ENCODE data around the gene OR52K2. TPM values are rescaled to one million over a fixed set of nuclear protein-coding genes. Genes with fewer than 3 reads are reported as not detected.

The OR52K2 gene
- total RNA-seq, 1 experiment from 2014 or later: not detected

- intact Hi-C loops (cut with micrococcal nuclease; ENCODE audit: unreplicated experiment): no loop called here
- H3K9me3 ChIP-seq (ENCODE audit: insufficient read depth, low read depth): no peaks in the 10 kb centered on the region
- H3K27me3 ChIP-seq (ENCODE audit: insufficient read depth, low read depth): no peaks in the 10 kb centered on the region; the same call in 1 of the 2 replicates
- ChIA-PET POLR2A (ENCODE audit: unreplicated experiment) (no interaction called here), CTCF (no interaction called here)
- H3F3A ChIP-seq (ENCODE audit: insufficient read depth, low read depth): no peaks in the 10 kb centered on the region
- H3K9me2 ChIP-seq (ENCODE audit: insufficient read depth): no peaks in the 10 kb centered on the region
- H4K20me1 ChIP-seq (ENCODE audit: insufficient read depth): no peaks in the 10 kb centered on the region
- no peak for DNase-seq
- no peaks in the 10 kb centered on the region for H3K4me1 ChIP-seq (replicated peaks; ENCODE audit: insufficient read depth)
- TF ChIP-seq EZH2 (IDR thresholded peaks at IDR 0.05; ENCODE audit: low read depth) (no peak), CTCF (conservative IDR thresholded peaks at IDR 0.05) (no peak)
- no peaks in the 10 kb centered on the region for H3K36me3 ChIP-seq (ENCODE audit: low read depth)
- H3K4me3 ChIP-seq: no peak overlapping the region
- H3K79me2 ChIP-seq (ENCODE audit: low read depth): no peaks in the 10 kb centered on the region
- H3K27ac ChIP-seq: no peak overlapping the region
- peak overlapping the region; percentile 16; the same call in 1 of the 2 replicates for H3K4me2 ChIP-seq
- BruUV-seq (replicated peaks): no TSS peak
- H2AFZ ChIP-seq: no peak overlapping the region
Measured at GRCh38 chr11:4495986-4496385, 46.9 kb downstream of the OR52K2 start.

- no peak overlapping the region for H3K4me3 ChIP-seq
- no peak overlapping the region for H3K27ac ChIP-seq
- H2AFZ ChIP-seq: 0 out of 2 replicates have a peak overlapping the region, but pooled peaks have one; percentile 48
- POLR2A ChIA-PET (ENCODE audit: unreplicated experiment): interaction anchor here (0.6 kb wide), 1 partner anchor 31 kb away, joined by 3 read pairs; no protein-coding TSS in a partner anchor
- no peaks in the 10 kb centered on the region for H4K20me1 ChIP-seq (ENCODE audit: insufficient read depth)
- peak overlapping the region; percentile 34; the same call in 1 of the 2 replicates for H3K4me2 ChIP-seq
- H3K9me3 ChIP-seq (ENCODE audit: insufficient read depth, low read depth): no peaks in the 10 kb centered on the region
- no peaks in the 10 kb centered on the region for H3K4me1 ChIP-seq (replicated peaks; ENCODE audit: insufficient read depth)
- intact Hi-C loops (cut with micrococcal nuclease; ENCODE audit: unreplicated experiment): no loop called here
- H3F3A ChIP-seq (ENCODE audit: insufficient read depth, low read depth): no peaks in the 10 kb centered on the region
- no peaks in the 10 kb centered on the region; the same call in 1 of the 2 replicates for H3K27me3 ChIP-seq (ENCODE audit: insufficient read depth, low read depth)
- BruUV-seq (replicated peaks): no TSS peak
- peak in 1 of 2 experiments; percentile 64 for DNase-seq
- no peaks in the 10 kb centered on the region for H3K36me3 ChIP-seq (ENCODE audit: low read depth)
- H3K79me2 ChIP-seq (ENCODE audit: low read depth): no peaks in the 10 kb centered on the region
- H3K9me2 ChIP-seq (ENCODE audit: insufficient read depth): no peaks in the 10 kb centered on the region
- TF ChIP-seq CTCF (conservative IDR thresholded peaks at IDR 0.05): no peak
- TF ChIP-seq EZH2 (IDR thresholded peaks at IDR 0.05; ENCODE audit: low read depth): no peak
- CTCF ChIA-PET: no interaction called here
Measured at GRCh38 chr11:4496557-4497248, 47.6 kb downstream of the OR52K2 start.

Other genes with a start within 250 kb of the OR52K2 start
- not detected in 2 replicates for gene OR52B4, start 80.9 kb upstream of the OR52K2 start, total RNA-seq (2021)
- gene TRIM21, start 55.6 kb upstream of the OR52K2 start, total RNA-seq (2021): 6.5 and 7.7 TPM in 2 replicates
- gene OR52K1, start 33.4 kb downstream of the OR52K2 start, total RNA-seq (2021): not detected in 2 replicates
- gene OR52M1, start 95.9 kb downstream of the OR52K2 start, total RNA-seq (2021): not detected in 2 replicates
- gene OR52I2, start 132.4 kb downstream of the OR52K2 start, total RNA-seq (2021): not detected in 2 replicates
- gene OR52I1, start 144.7 kb downstream of the OR52K2 start, total RNA-seq (2021): 0.15 TPM in 1 of 2 replicates, not detected in the other
- 4.6 and 6.5 TPM in 2 replicates for gene TRIM68, start 158.9 kb downstream of the OR52K2 start, total RNA-seq (2021)
- gene OR51D1, start 188.2 kb downstream of the OR52K2 start, total RNA-seq (2021): not detected in 2 replicates
- gene OR51E1, start 194.7 kb downstream of the OR52K2 start, total RNA-seq (2021): not detected in 2 replicates
- gene OR51E2, start 248.6 kb downstream of the OR52K2 start, total RNA-seq (2021): not detected in 2 replicates

All from PC-9 (cell line).